Iris pigment epithelial cell (primary cell): Measurements from ENCODE around the gene ASIC3.

ENCODE experiments used
- DNase-seq: peaks from one replicate; pipeline ENCODE4 v3.0.0-alpha.2; 2011; ENCODE audit warnings: low read depth

Gene ASIC3

DNA sequence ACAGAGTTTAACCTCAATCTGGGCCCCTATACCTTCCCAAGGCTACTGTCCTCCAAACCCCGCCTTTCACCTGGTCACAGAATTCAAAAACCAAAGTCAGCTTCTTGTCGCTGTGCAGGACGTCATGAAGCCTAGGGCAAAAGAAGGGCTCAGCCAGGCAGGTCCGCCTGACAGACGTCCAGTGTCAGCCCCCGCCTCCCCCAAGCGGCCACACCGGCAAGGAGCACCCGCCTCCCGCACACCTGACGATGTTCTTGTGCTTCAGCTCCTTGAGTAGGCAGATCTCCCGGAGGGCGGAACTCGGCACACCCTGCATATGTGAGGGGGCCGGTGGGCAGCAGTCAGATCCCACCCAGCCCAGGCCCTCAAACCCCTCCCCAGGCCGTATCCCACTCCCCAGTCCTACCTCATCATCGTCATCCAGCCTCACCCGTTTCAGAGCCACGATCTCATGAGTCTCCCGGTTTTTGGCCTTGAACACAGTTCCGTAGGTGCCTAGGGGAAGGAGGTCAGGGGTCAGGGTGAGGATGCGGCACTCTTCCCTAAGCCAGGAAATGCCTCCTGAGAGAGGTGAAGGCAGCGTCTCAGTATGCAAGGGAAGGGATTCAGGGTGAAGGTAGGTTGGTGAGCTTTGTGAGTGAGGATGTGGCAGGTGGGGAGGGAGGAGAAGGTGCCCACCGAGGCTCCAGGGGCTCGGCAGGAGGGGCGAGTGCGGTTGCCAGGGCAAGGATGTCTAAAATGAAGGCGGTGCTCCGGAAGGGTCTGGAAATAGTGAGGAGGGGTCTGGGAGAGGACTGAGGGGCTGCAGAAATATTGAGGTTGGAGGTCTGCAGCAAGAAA lies 8.6 kb downstream of the ASIC3 start:
- no peak for DNase-seq

GRCh38 chr7:151057506-151057988 lies 9.2 kb downstream of the ASIC3 start, which contains the start of gene CDK5:
TSS of gene CDK5 (minus strand) at chr7:151057897. CDS start at chr7:151057848, 49 bp downstream.
- no peak for DNase-seq

DNA sequence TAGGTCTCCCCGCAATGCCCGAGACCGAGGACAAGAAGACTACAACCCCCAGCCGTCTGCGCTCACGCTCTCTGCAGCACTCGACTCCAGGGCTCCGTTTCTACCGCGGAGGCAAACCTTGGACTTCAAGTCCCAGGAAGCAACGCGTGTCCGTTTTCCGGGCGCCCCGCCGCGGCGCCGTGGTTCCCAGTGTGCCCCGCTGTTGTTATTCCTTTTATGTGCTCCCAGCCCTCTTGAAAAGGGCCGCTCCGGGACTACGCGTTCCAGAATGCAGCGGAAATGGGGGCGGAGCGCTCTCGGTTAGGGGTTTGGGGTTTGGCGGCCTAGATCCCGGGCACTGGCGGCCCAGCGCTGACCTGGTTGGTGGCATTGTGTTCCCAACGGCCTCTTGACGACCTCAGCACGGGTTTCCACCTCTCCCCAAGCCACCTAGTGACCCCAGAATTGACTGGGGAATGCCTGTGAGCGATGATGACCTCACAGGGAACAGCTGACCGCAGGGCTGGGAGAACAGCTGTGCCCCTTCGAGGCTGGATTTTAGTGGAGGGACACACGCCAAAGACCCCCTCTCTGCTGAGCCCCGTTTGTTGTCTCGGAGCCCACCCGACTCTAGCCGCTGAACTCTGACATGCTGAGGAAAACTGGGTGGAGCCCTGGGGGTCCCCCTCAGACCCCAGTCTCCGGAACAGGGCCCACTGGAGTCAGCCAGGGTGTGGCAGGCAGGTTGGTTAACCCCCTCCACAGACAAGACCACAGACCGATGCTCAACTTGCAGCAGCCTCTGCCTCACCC lies 9.9 kb downstream of the ASIC3 start:
- DNase-seq = peak; percentile 100

DNA sequence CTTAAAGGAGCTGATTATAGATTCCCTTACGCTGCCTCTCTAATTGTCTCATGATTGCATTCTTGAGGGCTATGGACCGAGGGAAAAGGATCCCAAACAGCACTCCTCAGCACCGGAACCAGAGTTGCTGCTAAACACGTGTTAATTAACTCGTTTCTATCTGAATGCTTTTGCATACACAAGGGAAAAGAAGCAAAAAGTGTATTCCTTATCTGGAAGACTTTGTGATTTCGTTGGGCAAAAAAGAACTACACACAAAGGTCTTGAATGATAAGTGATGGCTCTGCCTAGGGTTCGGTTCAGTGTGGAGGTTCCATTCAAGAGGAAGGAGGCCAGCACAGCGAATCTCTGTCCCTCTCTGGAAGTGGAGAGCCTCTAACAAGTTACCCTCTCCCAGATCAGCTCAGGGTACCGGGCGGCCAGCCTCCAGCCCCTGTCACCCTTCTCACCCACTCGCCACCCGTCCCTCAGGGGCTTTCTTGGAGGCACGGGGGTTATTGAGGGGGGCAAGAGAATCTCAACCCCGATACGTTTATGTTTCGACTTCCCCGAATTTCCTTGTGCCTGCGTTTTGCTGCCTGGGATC lies 10.5 kb downstream of the ASIC3 start:
- peak; percentile 50 for DNase-seq

- DNase-seq = peak; percentile 77
Measured at GRCh38 chr7:151059367-151060112, 11.2 kb downstream of the ASIC3 start, which contains the start of gene SLC4A2. TSS of gene SLC4A2 (plus strand) at chr7:151059589. CDS start at chr7:151061988, 2,399 bp downstream.

- DNase-seq = no peak
Measured at GRCh38 chr7:151060113-151060415, 11.7 kb downstream of the ASIC3 start.

- DNase-seq = peak; percentile 41
Measured at GRCh38 chr7:151060416-151061212, 12.3 kb downstream of the ASIC3 start.

DNA sequence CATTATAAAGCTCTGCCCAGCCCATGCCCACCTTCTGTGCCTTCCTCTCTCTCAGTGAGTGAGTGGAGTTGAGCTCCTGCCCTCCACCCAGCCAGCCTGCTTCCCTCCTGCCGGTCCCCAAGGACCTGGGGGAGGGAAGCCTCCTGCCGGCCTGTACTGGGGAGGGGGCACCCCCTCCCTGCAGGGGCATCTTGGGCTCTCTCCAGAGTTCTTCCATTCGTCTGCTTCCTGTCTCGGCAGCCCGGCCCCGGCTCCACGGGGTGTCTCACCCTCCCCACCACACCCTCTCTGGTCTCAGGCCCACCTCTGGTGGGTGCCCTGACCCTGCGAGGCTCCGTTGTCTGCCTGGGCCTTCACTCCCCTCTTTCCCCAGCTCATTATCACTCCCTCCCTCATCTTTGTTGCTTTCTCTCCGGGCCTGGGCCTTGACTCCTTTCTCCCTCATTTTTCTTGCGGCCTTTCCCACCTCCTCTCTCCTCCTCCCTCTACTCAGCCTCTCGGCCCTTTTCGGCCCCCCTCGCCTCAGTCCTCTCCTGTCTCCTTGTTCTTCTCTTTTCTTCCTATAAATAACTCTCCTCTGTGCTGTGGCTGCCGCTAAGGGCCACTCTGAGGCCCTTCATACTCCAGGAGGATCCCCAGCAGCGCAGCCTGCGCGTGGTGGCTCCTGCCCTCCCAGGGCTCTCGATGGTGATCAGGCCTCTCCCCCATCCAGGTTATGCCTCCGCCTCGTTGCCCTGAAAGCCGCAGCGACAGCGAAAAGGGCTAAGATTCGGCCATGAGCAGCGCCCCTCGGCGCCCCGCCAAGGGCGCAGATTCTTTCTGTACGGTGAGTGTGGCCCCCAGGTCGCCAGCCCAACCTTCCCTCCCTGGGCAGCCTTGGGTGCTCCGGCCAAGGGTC lies 13.1 kb downstream of the ASIC3 start:
- DNase-seq = no peak

DNA sequence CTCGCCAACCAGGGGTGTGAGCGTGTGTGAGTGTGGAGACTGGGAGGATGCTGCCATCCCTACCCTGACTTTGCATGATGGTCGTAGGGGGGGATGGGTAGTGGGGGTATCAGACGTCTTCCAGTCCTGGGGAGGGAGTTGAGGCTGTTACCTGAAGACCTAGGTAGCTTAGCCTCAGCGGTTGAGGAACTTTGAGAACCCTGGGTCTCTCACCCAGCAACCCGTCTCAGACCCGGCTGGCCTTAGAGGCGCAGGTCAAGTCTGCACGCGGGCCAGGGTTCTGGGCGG lies 13.7 kb downstream of the ASIC3 start:
- no peak for DNase-seq

DNA sequence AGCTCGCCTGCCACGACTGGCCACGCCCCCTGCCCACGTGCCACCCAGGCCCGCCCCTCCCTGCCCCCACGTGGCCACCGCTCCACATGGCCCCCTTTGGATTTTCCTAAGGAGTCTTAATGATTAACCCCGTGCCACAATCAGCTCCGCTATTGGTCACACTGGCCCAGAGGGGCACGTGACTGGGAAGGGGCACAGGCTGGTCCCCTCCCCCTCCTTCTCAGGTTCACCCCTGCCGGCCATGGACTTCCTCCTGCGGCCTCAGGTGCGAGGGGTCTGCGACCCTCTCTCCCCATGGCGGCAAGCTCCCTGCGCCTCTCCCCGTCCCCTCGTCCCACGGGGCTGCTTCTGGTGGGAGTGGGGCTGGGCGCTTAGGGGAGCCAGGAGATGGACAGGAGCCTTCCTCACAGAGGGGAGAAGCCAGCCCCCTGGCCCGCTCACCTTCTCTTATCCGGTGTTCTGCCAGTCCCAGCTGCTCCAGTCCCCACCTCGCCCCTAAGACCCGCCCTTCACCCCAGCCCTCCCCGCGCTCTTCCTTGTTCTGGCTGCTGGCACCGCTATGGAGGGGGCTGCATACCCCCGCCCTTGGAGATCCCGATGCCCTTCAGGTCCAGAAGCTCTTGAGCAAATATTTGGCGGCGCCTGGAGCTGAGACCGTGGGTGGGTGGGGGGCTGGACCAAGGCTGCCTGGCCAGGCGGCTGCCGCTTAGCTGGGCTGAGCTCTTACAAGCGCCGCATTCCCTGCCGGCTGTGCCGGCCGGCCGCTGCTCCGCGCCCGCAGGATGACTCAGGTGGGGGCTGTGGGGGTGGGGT lies 14.3 kb downstream of the ASIC3 start:
- DNase-seq = peak; percentile 86

DNA sequence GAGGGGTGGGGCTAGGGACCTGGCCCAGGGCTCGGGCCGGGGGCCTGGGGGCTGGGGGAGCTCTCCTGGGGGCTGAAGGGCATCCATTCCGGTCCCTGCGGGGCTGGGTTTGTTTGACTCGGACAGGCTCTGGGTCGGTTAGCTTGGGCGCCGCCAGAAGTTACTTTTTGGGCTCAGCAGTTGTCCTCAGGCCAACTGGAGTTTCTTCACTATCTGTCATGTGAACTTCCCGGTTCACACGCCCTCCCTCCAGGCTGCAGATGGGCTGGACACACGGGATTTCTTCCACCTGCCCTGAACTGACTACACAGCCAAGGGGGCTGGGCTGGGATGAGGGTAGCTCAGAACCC lies 14.9 kb downstream of the ASIC3 start:
- DNase-seq = peak; percentile 82

- DNase-seq = no peak
Measured at GRCh38 chr7:151064454-151064853, 16.1 kb downstream of the ASIC3 start.

DNA sequence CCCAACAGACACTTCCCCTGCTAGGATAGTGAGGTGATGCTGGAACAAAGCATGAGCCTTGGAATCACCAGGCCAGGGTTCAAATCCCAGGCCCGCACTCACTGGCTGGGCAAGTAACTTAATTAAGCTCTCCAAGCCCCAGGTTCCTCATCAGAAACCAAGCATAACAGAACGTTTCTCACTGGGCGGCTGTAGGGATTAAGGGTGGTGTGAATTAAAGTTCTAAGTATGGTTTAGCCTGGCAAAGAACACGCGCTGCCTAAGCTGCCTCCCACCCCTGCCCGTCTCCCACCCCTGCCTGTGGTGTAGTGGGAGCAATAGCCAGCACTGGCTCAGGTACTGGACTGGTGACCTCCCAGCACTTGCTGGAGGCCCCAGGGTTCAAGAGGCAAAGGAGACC lies 16.7 kb downstream of the ASIC3 start:
- DNase-seq = no peak

DNA sequence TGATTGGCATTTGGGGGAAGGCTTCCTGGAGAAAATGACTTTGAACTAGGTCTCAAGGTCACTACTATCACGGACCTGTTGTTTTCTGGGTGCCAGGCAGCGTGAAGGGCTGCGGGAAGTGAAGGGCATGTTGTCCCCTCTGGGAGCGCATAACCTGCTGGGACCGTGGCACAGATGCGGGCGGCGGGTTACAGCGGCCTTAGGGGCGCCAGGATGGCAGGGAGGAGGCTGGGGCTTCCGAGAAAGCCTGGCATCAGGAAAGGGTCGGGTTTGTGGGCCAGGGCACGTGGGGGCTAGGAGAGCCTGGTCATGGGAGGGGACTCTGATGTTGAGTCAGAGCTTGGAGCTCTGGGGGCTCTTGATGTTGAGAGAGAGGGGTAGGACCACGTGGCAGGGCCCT lies 17.2 kb downstream of the ASIC3 start:
- DNase-seq = no peak

GRCh38 chr7:151066273-151066974 lies 18.1 kb downstream of the ASIC3 start:
- DNase-seq = no peak

GRCh38 chr7:151068069-151068773 lies 19.9 kb downstream of the ASIC3 start:
- DNase-seq = peak; percentile 94

GRCh38 chr7:151069841-151070573 lies 21.7 kb downstream of the ASIC3 start:
- DNase-seq = no peak

GRCh38 chr7:151070574-151070960 lies 22.2 kb downstream of the ASIC3 start:
- DNase-seq = no peak
